ENCODE measurements around the gene NXN.

The NXN gene

GRCh38 chr17:1003633-1003971 lies 24.0 kb upstream of the NXN start:
- no peak overlapping the region for H3K27ac ChIP-seq (replicated peaks)
- no peak for TF ChIP-seq REST (IDR thresholded peaks at IDR 0.05; ENCODE audit: insufficient replicate concordance, low read depth)
- no peak for TF ChIP-seq GABPA (IDR thresholded peaks at IDR 0.05; ENCODE audit: low read depth)
- TF ChIP-seq SPI1 (IDR thresholded peaks at IDR 0.05; ENCODE audit: borderline replicate concordance, low read depth), result no peak
- no peak for TF ChIP-seq POLR2AphosphoS5 (IDR thresholded peaks at IDR 0.05; ENCODE audit: low read depth)
- TF ChIP-seq CTCF (IDR thresholded peaks at IDR 0.05; ENCODE audit: insufficient read depth, low read length), result no peak
- no peak overlapping the region for H3K4me3 ChIP-seq (replicated peaks; ENCODE audit: insufficient read depth, low read length)
- H3K27me3 ChIP-seq (ENCODE audit: insufficient read depth, poor library complexity, severe bottlenecking), result no peaks in the 10 kb centered on the region
- DNase-seq (ENCODE audit: low read depth in 1 of 2, low spot score in 1 of 2), result no peak

GRCh38 chr17:1002771-1003555 lies 23.4 kb upstream of the NXN start:
- no peak overlapping the region for H3K27ac ChIP-seq (replicated peaks)
- TF ChIP-seq SPI1 (IDR thresholded peaks at IDR 0.05; ENCODE audit: borderline replicate concordance, low read depth), result no peak
- TF ChIP-seq POLR2AphosphoS5 (IDR thresholded peaks at IDR 0.05; ENCODE audit: low read depth), result no peak
- TF ChIP-seq CTCF (IDR thresholded peaks at IDR 0.05; ENCODE audit: insufficient read depth, low read length), result no peak
- no peak for TF ChIP-seq GABPA (IDR thresholded peaks at IDR 0.05; ENCODE audit: low read depth)
- no peak for TF ChIP-seq REST (IDR thresholded peaks at IDR 0.05; ENCODE audit: insufficient replicate concordance, low read depth)
- no peaks in the 10 kb centered on the region for H3K27me3 ChIP-seq (ENCODE audit: insufficient read depth, poor library complexity, severe bottlenecking)
- H3K4me3 ChIP-seq (replicated peaks; ENCODE audit: insufficient read depth, low read length), result no peak overlapping the region
- no peak for DNase-seq (ENCODE audit: low read depth in 1 of 2, low spot score in 1 of 2)

- no peak for TF ChIP-seq SPI1 (IDR thresholded peaks at IDR 0.05; ENCODE audit: borderline replicate concordance, low read depth)
- TF ChIP-seq REST (IDR thresholded peaks at IDR 0.05; ENCODE audit: insufficient replicate concordance, low read depth), result no peak
- no peak for TF ChIP-seq GABPA (IDR thresholded peaks at IDR 0.05; ENCODE audit: low read depth)
- no peak for TF ChIP-seq POLR2AphosphoS5 (IDR thresholded peaks at IDR 0.05; ENCODE audit: low read depth)
- no peak for TF ChIP-seq CTCF (IDR thresholded peaks at IDR 0.05; ENCODE audit: insufficient read depth, low read length)
- Histone ChIP-seq H3K27me3 (ENCODE audit: insufficient read depth, poor library complexity, severe bottlenecking) (no peaks in the 10 kb centered on the region), H3K27ac (replicated peaks) (no peak overlapping the region), H3K4me3 (replicated peaks; ENCODE audit: insufficient read depth, low read length) (no peak overlapping the region)
- DNase-seq (ENCODE audit: low read depth in 1 of 2, low spot score in 1 of 2), result no peak
Observed at GRCh38 chr17:1002412-1002753, 22.8 kb upstream of the NXN start.

Measured in HL-60 (cell line).